NCI-H524 treated with DMSO at 0.1 percent for 48 hours (cell line): ENCODE data around the gene ZNF789.

Source experiments
- DNase-seq: peaks from one replicate; lab custom pipeline; 2025; lab: John Stamatoyannopoulos, UW

ZNF789 gene

GRCh38 chr7:99504603-99505323 is 32.1 kb downstream of the ZNF789 start, which contains the start of gene ZKSCAN5:
Gene ZKSCAN5 (plus strand): TSS chr7:99504662. CDS start chr7:99506045, 1,383 bp downstream.
- peak; percentile 86 for DNase-seq

DNA sequence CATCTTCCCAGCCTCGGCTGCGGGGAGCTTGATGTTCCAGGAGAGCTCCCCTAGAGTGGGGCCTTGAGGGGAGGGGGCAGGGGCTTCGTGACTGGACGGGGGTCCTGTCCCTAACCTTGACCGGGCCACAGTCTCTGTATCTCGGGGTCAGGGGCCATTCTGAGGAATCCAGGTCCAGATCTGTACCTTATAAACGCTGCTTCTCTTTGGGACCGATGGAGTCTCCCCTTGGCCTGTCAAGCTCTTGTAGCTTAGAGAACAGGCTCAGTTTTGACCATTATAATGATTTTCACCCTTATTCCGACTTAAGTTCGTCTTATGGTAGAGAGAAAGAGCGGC is 32.6 kb downstream of the ZNF789 start:
- DNase-seq = no peak

DNA sequence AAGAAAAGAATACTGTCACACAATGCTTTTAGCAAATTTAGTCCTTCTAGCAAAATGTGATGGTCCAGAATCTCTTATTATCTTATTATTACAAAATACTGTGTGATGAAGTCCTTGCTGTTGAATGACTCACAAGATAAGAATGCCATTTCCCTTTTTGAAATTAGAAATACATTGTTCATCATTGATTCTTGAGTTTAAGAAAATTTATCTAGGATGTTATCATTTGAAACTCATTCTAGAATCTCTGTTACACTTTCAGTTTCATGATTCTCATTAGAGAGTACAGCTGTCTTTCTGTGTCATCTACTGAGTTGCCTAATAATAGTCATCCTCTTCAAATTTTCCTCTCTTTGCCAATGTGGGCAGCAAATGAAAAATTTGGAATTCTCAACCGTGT is 41.4 kb downstream of the ZNF789 start:
- DNase-seq = no peak

GRCh38 chr7:99521399-99521798 is 48.7 kb downstream of the ZNF789 start:
- DNase-seq = no peak

DNA sequence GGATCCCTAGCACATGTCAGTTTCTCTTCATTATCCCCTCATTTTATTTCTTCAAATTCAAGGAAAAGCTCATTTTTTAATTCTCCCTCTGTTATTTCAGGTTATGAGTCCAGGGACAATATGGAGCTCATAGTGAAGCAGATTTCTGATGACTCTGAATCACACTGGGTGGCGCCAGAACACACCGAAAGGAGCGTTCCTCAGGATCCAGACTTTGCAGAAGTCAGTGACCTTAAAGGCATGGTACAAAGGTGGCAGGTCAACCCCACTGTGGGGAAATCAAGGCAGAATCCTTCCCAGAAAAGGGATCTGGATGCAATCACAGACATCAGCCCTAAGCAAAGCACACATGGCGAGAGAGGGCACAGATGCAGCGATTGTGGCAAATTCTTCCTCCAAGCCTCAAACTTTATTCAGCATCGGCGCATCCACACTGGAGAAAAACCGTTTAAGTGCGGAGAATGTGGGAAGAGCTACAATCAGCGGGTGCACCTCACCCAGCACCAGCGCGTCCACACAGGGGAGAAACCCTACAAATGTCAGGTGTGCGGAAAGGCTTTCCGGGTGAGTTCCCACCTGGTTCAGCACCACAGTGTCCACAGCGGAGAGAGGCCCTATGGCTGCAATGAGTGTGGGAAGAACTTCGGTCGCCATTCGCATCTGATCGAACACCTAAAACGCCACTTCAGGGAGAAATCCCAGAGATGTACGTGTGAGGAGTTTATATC is 53.2 kb downstream of the ZNF789 start:
- no peak for DNase-seq

DNA sequence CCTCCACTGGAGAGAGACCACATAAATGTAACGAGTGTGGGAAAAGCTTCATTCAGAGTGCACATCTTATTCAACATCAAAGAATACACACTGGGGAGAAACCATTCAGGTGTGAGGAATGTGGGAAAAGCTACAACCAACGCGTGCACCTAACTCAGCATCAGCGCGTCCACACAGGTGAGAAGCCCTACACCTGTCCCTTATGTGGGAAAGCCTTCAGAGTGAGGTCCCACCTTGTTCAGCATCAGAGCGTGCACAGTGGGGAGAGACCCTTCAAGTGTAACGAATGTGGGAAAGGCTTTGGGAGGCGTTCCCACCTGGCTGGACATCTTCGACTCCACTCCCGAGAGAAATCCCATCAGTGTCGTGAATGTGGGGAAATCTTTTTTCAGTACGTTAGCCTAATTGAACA is 58.7 kb downstream of the ZNF789 start:
- no peak for DNase-seq

- DNase-seq = no peak
Measured at GRCh38 chr7:99535667-99536066, 63.0 kb downstream of the ZNF789 start.
